ENCODE data around the gene OR51B6.
"Not testable (repeated sequence)": the region's sequence is repeated elsewhere in the genome, so short reads cannot be mapped to it uniquely, and the experiment has no call there.

Gene OR51B6, protein sequence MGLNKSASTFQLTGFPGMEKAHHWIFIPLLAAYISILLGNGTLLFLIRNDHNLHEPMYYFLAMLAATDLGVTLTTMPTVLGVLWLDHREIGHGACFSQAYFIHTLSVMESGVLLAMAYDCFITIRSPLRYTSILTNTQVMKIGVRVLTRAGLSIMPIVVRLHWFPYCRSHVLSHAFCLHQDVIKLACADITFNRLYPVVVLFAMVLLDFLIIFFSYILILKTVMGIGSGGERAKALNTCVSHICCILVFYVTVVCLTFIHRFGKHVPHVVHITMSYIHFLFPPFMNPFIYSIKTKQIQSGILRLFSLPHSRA

DNA sequence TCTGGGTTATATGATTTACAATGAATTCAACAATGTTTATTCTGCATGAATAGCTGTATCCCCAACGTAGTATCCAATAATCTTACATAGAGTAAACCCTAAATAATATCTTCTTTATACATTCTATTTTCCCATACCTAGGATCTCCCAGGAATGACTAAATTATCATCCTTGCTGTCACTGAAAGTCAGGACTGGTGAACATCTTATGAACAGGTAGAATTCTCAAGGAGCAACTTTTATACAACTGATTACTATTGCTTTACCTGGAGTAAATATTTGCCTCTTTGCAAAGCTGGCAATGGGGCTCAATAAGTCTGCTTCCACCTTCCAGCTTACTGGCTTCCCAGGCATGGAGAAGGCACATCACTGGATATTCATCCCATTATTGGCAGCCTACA is at the start of gene OR51B6:
TSS of gene OR51B6 (plus strand) at position 301 of the 400 bp plus-strand sequence. CDS start at position 301, 0 bp downstream.
- DNase-seq = no peak

DNA sequence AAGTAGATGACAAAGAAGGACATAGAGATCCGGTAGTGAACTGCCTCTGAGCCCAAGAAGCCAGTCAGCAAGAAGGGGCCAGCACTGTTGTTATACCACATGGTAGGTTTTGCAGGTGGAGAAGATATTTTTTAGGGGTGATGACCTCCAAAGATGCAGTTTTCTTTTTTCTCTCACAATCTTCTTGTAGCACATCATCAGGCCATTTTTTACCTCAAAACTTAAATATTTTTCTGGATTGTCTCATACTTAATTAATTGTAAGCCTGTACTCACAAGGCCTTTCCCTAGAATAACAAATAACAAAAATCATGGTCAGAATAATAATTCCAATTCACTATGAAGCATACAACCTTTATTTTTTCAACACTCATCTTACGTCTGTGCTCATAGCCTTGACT is 49.5 kb upstream of the OR51B6 start, which contains the start of gene OR51B4:
TSS of gene OR51B4 (minus strand) at position 101 of the 400 bp plus-strand sequence. CDS start at position 101, 0 bp downstream.
- no peak for DNase-seq

DNA sequence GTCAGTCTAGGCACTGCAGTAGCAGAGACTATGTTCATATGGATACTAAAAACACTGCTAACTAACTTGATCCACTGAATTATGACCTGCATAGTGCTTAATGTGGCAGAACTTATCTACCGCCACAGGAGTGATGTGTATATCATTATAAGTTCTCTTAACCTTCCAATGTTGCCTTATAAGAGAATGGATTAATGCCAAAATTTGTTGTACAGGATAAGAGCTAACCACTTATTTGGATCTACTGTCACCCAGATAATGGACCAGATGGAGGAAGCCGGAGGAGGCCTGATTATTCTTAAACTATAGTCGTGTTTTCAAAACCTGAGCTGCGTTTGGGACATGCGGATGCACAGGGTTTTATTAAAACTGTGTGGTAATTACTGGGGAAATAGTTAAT is 47.7 kb upstream of the OR51B6 start:
- no peak for DNase-seq

DNA sequence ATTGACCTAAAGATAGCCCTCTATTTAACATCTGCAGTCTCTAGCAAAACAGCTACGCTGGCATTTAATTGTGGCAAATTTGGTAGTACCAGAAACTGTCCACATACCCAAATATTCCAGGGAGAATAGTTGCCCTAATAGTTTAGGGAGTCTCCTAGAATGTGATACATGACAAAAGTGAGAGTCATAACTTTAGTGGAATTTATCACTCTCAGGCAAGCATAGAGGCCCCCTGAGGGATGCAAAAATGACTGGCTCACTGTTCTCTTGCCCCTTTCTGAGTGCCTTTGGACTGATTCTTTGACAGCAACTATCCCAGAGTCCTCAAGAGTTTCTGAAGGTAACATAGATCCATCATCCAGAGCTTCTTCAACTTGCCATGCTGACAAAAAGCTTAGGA is 47.3 kb upstream of the OR51B6 start:
- DNase-seq = no peak

DNA sequence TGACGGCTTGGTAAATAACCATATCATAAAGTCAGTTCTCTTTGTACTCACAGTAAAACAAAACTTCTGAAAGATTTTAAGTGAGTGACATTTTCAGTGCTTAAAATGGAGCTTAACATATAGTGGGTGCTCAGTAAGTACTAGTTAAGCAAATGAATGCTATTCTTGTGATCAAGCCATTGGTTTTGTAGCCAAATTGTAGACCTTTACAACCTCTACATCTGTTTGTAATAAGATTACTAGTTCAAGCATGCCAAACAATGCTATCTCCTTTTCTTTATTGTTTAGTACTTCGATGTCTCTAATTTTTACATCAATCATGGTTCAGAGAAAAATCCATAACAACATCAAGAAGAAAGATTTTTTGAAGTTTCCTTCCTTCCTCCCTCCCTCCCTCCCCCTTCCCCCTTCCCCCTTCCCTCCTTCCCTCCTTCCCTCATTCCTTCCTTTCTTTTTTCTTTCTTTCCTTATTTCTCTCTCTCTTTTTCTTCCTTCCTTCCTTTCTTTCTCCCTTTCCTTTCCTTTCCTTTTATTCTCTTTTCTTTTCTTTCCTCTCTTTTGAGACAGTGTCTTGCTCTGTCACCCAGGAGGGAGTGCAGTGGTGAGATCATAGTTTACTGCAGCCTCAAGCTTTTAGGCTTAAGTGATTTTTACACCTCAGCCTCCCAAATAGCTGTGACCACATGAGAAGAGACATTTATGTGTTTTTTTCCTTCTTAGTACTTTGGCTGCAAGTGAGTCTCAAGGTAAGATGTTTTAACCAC is 43.9 kb upstream of the OR51B6 start:
- no peak for DNase-seq

DNA sequence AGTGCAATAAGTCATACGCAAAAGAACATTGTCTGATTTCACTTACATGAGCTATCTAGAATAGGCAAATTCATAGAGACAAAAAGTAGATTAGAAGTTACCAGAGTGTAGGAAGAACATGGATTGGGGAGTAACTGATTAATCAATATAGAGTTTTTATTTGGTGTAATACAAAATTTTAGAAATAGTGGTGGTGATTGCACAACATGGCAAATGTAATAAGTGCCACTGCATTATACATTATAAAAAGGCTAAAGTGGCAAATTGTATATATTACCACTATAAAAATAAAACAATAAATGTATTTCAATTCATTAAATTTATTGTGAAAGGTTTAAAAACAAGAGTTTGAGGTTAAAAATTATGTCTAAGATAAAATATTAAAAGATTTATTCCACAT is 40.9 kb upstream of the OR51B6 start:
- no peak for DNase-seq

DNA sequence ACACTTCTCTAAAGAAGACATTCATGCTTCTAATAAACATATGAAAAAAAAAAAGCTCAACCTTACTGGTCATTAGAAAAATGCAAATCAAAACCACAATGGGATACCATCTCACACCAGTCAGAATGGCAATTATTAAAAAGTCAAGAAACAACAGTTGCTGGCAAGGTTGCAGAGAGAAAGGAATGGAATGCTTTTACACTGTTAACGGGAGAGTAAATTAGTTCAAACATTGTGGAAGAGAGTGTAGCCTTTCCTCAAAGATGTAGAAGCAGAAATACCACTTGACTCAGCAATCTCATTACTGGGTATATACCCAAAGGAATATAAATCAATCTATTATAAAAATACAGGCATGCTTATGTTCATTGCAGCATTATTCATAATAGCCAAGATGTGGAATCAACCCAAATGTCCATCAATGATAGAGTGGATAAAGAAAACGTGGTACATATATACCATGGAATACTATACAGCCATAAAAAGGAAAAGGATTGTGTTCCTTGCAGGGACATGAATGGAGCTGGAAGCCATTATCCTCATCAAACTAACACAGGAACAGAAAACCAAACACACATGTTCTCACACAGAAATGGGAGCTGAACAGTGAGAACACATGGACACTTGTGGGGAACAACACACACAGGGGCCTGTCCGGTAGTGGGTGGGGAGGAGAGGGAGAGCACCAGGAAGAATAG is 37.8 kb upstream of the OR51B6 start:
- not testable (repeated sequence) for DNase-seq

DNA sequence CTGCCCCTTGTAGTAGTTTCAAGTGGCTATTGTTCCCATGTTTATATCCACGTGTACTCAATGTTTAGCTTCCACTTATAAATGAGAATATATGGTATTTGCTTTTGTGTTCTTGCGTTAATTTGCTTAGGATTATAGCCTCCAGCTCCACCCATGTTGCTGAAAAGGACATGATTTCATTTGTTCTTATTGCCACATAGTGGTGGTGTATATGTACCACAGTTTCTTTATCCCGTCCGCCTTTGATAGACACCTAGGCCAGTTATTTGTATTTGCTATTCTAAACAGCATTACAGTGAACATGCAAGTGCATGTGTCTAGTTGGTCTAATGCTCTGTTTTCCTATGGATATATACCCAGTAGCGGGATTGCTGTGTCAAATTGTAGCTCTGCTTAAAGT is 34.0 kb upstream of the OR51B6 start:
- no peak for DNase-seq

DNA sequence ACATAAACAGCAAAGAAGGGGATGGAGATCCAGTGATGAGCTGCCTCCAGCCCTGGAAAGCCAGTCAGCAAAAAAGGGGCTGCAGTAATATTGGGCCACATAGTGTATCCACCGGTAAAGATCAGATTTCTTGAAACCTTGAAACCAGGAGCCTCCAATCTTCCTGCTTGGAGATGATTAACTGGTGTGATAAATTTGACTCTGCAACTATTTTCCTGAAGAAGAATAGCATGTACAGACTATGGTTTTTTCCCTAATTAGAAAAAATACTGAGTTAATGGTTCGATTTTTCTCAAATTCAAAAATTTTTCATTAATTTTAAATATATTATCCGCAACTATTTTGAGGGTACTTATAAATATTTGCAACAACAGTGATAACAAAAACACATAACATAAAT is 27.1 kb upstream of the OR51B6 start, which contains the start of gene OR51B2:
TSS of gene OR51B2 (minus strand) at position 101 of the 400 bp plus-strand sequence. CDS start at position 101, 0 bp downstream.
- DNase-seq = no peak

DNA sequence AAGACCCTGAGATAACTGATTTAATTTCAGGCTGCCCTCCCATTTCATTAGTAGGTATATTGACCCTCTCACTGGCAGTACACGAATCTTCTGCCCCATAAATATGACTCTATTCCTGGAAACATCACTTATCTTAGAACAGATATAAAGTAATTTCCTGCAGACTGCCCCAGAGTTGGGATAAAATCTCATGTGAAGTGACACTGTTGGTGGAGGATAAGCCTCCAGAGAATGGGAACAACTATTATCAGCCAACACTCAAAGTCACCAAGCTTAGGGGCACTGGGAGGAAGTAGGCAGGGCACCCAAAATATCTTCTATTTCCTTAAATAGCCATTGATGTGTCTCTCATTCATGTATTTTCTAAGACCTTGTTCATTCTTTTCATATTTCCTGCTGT is 16.1 kb upstream of the OR51B6 start:
- DNase-seq = no peak

DNA sequence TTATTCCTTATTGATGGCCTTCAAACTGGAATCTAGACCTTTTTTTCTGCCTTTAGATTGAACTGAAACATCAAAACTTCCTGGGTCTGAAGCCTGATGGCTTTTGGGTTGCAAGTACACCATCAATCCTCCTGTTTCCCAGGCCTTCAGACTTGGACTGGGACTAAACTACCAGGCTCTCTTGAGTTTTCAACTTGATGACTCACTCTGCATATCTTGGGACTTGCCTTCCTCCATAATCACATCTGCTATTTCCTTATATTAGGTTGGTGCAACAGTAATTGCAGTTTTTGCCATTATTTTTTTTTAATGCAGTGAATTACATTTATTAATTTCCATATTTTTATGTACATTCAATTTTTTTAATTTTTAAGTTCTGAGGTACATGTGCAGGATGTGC is 15.0 kb upstream of the OR51B6 start:
- DNase-seq = no peak

DNA sequence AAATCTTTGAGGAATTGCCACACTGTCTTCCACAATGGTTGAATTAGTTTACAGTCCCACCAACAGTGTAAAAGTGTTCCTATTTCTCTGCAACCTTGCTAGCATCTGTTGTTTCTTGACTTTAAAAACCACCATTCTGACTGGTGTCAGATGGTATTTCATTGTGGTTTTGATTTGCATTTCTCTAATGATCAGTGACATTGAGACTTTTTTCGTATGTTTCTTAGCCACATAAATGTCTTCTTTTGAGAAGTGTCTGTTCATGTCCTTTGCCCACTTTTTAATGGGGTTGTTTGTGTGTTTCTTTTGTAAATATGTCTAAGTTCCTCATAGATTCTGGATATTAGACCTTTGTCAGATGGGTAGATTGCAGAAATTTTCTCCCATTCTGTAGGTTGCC is 14.1 kb upstream of the OR51B6 start:
- DNase-seq = not testable (repeated sequence)

DNA sequence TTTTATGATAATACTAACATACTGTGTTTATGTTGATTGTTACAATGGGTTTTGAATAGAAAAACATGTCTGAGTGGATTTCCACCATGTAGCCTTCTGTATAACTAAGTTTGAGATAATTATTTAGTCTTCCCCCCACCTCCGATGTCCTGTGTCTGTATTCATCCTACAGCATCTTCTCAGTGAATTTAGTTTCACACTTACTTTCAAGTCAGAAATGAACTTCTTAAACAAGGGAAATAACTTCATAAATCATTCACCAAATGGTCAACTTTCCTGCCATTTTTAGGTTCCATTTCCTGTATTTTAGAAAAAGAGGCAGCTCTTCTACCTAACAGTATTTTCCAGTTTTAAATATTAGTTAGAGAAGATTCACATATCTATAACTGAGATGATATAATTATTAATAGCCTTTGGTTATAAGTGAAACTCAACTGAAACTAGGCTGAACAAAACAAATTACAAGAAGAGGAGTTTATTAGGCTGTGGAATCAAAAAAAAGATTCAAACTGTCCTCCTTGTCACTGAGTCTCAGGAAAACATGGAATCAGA is 11.5 kb upstream of the OR51B6 start:
- DNase-seq = no peak

DNA sequence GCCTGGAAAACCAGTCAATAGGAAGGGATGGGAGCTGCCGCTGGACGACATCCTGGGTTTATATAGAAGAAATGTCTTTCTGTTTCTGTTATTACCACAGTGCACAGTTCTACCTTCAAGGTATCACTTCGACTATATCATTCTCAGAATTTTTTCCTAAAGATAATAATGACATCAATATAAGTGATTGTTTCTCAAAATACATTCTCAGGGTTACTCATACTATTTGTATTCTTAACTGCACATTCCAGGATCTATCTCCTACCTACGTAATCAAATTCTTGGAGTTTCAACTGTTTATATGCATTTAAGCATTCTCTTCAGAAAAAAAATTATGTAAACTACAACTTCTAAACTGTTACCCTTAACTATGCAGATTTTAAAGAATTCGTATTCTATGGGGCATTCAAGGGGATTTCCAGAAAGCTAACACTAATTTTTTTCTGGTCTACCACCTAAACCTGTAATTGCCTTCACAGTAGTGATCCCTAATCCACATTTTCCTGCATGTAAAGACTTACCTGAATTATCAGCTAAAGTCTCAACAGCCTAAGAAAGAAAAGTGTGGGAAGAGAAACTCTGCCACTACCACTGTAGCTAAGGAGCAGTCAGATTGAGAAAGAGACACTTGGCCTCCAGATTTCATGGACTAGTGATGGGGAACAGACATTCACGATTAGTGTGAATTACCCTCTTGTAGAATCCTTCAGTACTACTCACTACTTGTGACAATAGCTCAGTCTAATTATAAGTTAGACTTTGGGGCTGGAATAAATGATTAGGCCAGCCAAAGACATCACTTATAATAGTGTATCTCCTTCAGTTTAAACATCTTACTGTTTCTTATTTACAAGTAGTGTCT is 7.6 kb upstream of the OR51B6 start, which contains the start of gene OR51B5:
TSS of gene OR51B5 (minus strand) at position 51 of the 862 bp plus-strand sequence. CDS start at position 51, 0 bp downstream.
- DNase-seq = no peak

DNA sequence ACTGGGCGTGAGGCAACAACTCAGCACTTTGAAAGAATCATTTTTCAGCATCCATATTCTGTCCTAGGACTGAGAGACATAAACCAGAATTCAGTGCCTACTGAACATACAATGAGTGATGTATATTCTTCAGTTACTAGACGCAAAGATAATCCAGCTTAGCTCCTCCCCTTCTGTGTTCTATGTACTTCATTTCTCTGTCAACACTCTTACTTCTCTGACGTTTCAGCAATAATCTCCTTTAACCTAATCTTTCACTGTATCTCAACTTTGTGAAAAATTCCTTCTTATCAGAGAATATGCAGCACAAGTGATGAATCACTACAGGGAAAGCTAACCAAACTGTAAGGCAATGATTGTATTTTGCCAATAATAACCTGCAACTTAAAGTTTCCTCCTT is 5.5 kb upstream of the OR51B6 start:
- no peak for DNase-seq

DNA sequence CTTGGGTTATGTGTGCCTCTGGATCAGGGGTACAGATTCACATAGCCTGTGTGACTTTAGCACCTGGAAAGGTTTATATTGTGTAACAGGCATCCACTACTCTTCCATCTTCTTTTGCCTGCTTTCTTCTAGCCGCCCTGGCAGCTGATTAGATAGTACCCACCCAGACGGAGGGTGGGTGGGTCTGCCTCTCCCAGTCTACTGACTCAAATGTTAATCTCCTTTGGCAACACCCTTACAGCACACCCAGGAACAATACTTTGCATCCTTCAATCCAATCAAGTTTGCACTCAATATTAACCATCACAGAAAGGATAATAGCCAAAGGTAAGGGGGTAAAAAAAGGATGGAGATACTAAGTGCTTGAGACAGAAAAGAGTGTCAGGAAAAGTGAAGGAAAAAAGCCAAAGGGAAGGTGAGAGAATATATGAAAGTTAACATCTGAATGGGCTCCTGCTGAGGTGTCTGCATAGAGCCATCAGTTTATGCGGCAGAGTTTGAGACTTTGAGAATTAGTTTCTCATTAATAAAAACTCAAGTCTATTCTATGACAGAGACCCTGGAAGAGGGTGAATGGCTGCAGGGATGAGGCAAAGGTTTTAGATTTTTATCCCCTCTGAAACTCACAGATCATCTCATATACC is 2.6 kb upstream of the OR51B6 start:
- DNase-seq = no peak

DNA sequence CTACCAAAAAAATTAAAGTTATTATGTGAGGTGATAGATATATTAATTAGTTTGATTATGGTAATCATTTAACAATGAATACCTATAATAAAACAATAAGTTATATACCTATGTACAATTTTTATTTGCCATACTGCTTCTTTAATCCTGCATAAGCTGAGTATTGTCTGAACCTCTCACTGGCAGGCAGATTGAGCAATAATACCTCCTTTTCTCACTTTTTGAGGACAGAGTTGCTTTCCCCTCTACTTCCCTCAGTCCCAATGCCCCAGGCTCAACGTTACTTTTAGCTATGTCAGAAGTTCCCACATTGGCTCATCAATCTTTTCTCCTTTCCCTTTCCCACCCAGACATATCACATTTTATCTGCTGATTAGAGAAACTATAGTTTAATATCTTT is 1.8 kb upstream of the OR51B6 start:
- DNase-seq = no peak

DNA sequence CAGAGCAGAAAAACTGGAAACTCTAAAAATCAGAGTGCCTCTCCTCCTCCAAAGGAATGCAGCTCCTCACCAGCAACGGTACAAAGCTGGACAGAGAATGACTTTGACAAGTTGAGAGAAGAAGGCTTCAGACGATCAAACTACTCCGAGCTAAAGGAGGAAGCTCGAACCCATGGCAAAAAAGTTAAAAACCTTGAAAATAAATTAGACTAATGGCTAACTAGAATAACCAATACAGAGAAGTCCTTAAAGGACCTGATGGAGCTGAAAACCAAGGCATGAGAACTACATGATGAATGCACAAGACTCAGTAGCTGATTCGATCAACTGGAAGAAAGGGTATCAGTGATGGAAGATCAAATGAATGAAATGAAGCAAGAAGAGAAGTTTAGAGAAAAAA is 4.7 kb downstream of the OR51B6 start:
- DNase-seq = not testable (repeated sequence)

DNA sequence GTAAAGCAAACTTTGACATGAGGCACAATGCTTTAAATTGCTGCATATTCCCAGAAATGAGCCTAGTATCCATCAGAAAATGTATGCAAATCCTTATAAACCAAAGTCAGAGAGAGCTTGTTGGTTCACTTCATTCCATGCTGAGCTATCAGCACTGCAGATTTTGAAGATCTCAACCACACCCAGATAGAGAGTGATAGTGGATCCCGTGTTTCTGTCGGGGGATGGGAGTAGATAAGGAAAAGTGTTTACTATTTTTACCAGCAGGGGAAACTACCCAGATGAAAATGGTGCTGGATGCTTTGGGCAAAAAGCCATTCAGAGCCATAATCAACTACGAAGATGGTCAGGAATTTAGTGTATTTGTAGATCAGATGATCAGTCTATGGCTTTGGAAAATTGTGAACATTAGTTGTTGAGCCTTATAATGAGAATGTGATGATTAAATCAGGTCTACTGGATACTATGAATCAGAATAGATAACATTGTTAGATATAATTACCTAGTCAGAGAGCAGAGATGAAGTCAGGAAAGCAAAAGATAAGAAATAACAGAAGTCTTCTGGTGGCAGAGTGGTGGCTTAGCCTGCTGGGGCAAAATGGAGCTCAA is 10.8 kb downstream of the OR51B6 start:
- no peak for DNase-seq

DNA sequence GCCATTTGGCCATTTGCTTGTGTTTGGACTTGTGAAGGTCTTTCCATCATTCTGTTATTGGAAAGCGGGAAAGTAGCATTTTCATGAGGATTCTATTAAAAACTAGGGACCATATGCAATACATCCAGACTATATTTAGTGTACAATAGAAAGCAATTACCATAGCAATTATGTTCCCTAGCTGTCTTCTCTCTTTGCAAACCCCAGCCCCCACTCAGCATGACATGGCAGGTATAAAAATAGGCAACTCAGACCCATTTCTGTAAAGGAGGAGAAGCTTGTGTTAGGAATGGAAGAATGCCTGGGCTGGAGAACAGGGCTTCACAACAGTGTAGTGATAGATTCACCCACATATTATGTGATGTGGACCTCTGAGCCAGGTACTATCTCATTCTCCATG is 12.4 kb downstream of the OR51B6 start:
- DNase-seq = no peak

DNA sequence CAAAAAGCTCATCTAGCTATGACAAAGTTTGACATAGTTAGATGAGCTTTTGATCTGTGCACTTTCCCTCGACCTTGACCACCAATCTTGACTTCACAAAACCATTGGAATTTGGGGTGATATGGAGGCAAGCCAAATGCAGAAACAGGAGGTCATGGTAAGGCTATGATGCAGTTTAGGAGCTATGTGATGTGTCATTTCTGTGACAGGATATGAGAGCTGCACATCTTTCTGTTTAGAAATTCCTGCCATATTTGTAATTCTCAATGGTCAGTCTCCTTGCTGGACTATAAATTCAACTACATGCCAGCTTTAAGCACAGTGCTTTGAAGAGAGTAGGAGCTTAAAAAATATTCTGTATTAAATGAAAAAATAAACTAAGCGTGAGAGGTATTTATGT is 12.9 kb downstream of the OR51B6 start:
- no peak for DNase-seq
